Esophagus squamous epithelium (tissue), 5 donors: ENCODE results near the gene MICB. TPM values are rescaled to one million over a fixed set of nuclear protein-coding genes. Genes with fewer than 3 reads are reported as not detected.

Experiments
- DNase-seq: peaks from one replicate; lab custom pipeline; 2025; lab: John Stamatoyannopoulos, UW
- H3K27ac ChIP-seq, 4 donors: fragments of 200-600 bp; sonication (generic); one replicate each; pipeline ENCODE4 v1.5.1; 2016 to 2019; ENCODE audit warnings: mild to moderate bottlenecking in 1 of 4
- H3K27me3 ChIP-seq, 4 donors: fragments of 200-600 bp; sonication (generic); 1 replicate in 3 of 4; 2 replicates in 1 of 4; pipeline versions ENCODE4 v1.5.1 to v1.6.0; 2017 to 2021; ENCODE audit warnings: antibody characterized with exemption in 1 of 4
- H3K36me3 ChIP-seq, 3 donors: fragments of 200-600 bp; sonication (generic); one replicate each; pipeline ENCODE4 v1.5.1; 2016 to 2019
- H3K4me1 ChIP-seq, 3 donors: fragments of 200-600 bp; sonication (generic); one replicate each; pipeline ENCODE4 v1.5.1; 2017 to 2019
- H3K4me3 ChIP-seq, 4 donors: fragments of 200-600 bp; sonication (generic); 1 replicate in 3 of 4; 2 replicates in 1 of 4; pipeline ENCODE4 v1.5.1; 2016 to 2019; ENCODE audit warnings: mild to moderate bottlenecking in 2 of 4, moderate library complexity in 1 of 4
- H3K9me3 ChIP-seq, 3 donors: fragments of 200-600 bp; sonication (generic); one replicate each; pipeline ENCODE4 v1.5.1; 2016 to 2019
- POLR2A ChIP-seq, 4 donors: fragments of 450-650 bp; IDR thresholded peaks; one replicate each; pipeline ENCODE4 v1.6.1; 2017; ENCODE audit warnings: antibody characterized with exemption in 4 of 4, mild to moderate bottlenecking in 4 of 4, moderate library complexity in 3 of 4
- WGBS, 2 donors: methylation state at CpG; one replicate each; pipeline ENCODE4 v1.1.5; 2018; 5-methylcytosine and 5-hydroxymethylcytosine counted together
- intact Hi-C: fragments of 100-400 bp; cut with DNase I; formaldehyde crosslinking; loops from one replicate; pipeline ENCODE4 v1.15.0; 2022
- small RNA-seq, 4 donors: library from RNA; depleted of rRNA; stranded (forward); fragments of <200 nt; gene quantifications; one replicate each; pipeline ENCODE3, GENCODE V24; 2016
- total RNA-seq, 4 donors: library from RNA; depleted of rRNA; stranded (reverse); fragments of >200 nt; gene quantifications; one replicate each; pipeline ENCODE4 v1.1.0, GENCODE V29; 2016
- TF ChIP-seq, protein P1 (sequence below), 6 experiments: fragments of 450-650 bp in 4 of 6; fragments of 200-600 bp in 2 of 6; sonication (generic) in 2 of 6; IDR thresholded peaks; one replicate each; pipeline ENCODE4 v1.5.1; 2016 to 2019; ENCODE audit warnings: antibody characterized with exemption in 6 of 6, mild to moderate bottlenecking in 4 of 6, moderate library complexity in 4 of 6
- donor health status: DM: yes; HTN: yes; CAD: no.

The MICB gene
- total RNA-seq, 4 donors from 2014 or later = 0.23 to 2.6 (median 2.1) TPM

DNA sequence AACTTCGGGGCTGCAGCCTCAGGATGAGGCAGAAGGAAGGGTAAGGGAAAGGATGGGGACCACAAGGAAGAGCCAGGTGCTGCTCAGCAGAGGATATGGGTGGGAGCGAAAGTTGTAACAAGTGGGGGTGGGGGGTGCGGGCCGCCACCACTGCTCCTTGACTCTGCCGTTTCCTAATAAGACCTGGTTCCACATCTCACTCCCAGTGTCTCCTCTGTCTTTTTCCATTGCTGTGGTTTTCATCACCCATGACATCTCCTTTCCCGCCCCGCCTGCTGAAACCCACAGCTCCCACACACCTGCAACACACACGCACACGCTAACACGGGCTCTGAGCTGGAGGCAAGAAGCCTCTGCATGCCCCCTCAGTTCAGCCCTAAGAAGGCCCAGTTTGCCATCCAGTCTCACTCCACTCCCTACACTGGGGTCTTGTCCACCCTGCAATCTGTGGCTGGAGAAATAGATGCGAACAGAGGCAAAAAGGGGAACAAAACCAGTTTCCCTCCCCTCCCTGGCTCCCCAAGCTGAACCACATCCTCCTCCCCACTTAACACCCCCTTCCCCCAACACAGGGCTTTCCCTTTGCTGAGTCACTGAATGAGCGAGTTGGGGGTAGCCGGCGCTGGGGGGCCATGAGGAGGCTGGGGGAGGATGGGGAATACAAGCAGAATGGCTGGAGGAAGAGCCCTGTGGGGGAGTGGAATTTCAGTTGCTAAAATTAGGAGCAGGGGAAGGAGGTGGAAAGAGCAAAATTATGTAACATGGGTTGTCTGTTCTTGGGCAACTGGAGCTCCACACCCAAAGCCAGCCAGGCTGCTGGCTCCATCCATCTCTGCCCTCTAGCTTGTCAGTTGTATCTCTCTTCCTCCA is 60.9 kb downstream of the MICB start:
- TF ChIP-seq POLR2A (IDR thresholded peaks at IDR 0.05) = no peak
- TF ChIP-seq, protein P1, sequence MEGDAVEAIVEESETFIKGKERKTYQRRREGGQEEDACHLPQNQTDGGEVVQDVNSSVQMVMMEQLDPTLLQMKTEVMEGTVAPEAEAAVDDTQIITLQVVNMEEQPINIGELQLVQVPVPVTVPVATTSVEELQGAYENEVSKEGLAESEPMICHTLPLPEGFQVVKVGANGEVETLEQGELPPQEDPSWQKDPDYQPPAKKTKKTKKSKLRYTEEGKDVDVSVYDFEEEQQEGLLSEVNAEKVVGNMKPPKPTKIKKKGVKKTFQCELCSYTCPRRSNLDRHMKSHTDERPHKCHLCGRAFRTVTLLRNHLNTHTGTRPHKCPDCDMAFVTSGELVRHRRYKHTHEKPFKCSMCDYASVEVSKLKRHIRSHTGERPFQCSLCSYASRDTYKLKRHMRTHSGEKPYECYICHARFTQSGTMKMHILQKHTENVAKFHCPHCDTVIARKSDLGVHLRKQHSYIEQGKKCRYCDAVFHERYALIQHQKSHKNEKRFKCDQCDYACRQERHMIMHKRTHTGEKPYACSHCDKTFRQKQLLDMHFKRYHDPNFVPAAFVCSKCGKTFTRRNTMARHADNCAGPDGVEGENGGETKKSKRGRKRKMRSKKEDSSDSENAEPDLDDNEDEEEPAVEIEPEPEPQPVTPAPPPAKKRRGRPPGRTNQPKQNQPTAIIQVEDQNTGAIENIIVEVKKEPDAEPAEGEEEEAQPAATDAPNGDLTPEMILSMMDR (IDR thresholded peaks at IDR 0.05) = no peak
- Histone ChIP-seq H3K27ac (peak overlapping the region; percentile 45 to 63 (median 52)), H3K27me3 (no peaks in the 10 kb centered on the region), H3K4me1 (peaks cover 5 to 50% (median 17%) of the 10 kb centered on the region in 3 donors), H3K36me3 (peaks cover 11 to 69% (median 14%) of the 10 kb centered on the region in 3 donors), H3K4me3 (no peak overlapping the region), H3K9me3 (no peaks in the 10 kb centered on the region)
- intact Hi-C loops = loop anchor here (5.0 kb wide), 1 partner anchor 33 kb away; the partner anchor contains the start of gene NCR3
- WGBS, 2 donors = 77 to 88% methylated on average over 3 to 8 of the region's 14 CpGs
- no peak for DNase-seq

DNA sequence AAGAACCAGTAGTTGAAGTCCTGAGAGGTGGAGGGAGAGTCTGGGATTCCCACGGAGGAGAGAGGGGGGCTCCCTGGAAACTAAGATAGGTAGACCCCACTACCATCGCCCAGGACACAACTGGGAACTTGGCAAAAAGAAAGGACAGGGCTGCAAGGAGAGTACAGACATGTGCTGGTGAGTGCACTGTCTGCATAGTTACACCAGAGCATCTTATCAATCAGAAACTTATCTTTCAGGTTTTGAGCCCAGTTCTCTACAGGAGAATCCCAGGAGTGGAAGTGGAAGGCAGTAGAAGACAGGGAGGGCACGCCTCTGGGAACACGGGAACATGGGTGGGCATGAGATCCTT is 61.6 kb downstream of the MICB start:
- 64 to 68% methylated on average over 4 of the region's 4 CpGs for WGBS, 2 donors
- DNase-seq = no peak
- Histone ChIP-seq H3K36me3 (peaks cover 11 to 62% (median 14%) of the 10 kb centered on the region in 3 donors), H3K27ac (peak overlapping the region in 3 of 4 donors; percentile 45 to 63 (median 58)), H3K4me3 (peak overlapping the region in 1 of 4 donors; percentile 8), H3K9me3 (no peaks in the 10 kb centered on the region), H3K4me1 (peaks cover 5 to 50% (median 17%) of the 10 kb centered on the region in 3 donors), H3K27me3 (no peaks in the 10 kb centered on the region)
- intact Hi-C loops = loop anchor here (5.0 kb wide), 1 partner anchor 33 kb away; the partner anchor contains the start of gene NCR3
- TF ChIP-seq, protein P1 (IDR thresholded peaks at IDR 0.05) = no peak
- no peak for TF ChIP-seq POLR2A (IDR thresholded peaks at IDR 0.05)

GRCh38 chr6:31559958-31560696 is 62.2 kb downstream of the MICB start:
- intact Hi-C loops = loop anchor here (5.0 kb wide), 1 partner anchor 32 kb away; the partner anchor contains the start of gene NCR3
- DNase-seq = no peak
- TF ChIP-seq POLR2A (IDR thresholded peaks at IDR 0.05) = no peak
- TF ChIP-seq, protein P1 (IDR thresholded peaks at IDR 0.05) = no peak
- Histone ChIP-seq H3K36me3 (peaks cover 11 to 56% (median 14%) of the 10 kb centered on the region in 3 donors), H3K27me3 (no peaks in the 10 kb centered on the region), H3K27ac (peak overlapping the region; percentile 9 to 63 (median 52)), H3K4me1 (peaks cover 5 to 50% (median 17%) of the 10 kb centered on the region in 3 donors), H3K4me3 (peak overlapping the region in 1 of 4 donors; percentile 8), H3K9me3 (no peaks in the 10 kb centered on the region)
- WGBS, 2 donors = 37 to 74% methylated on average over 7 of the region's 7 CpGs

- no peaks in the 10 kb centered on the region for H3K27me3 ChIP-seq
- no peak overlapping the region for H3K4me3 ChIP-seq
- DNase-seq = no peak
- no peak for TF ChIP-seq POLR2A (IDR thresholded peaks at IDR 0.05)
- TF ChIP-seq, protein P1 (IDR thresholded peaks at IDR 0.05) = no peak
- peaks cover 5 to 50% (median 17%) of the 10 kb centered on the region in 3 donors for H3K4me1 ChIP-seq
- H3K36me3 ChIP-seq = peaks cover 11 to 55% (median 14%) of the 10 kb centered on the region in 3 donors
- peak overlapping the region in 3 of 4 donors; percentile 8 to 63 (median 58) for H3K27ac ChIP-seq
- intact Hi-C loops = no loop called here
- no peaks in the 10 kb centered on the region for H3K9me3 ChIP-seq
Observed at GRCh38 chr6:31560697-31561058, 62.7 kb downstream of the MICB start.

Small RNA genes lying within 50 kb of the gene (small RNA-seq; reads per million reads assigned to genes)
- gene AL663061.1 = 0 reads per million in 4 donors
- 0 reads per million in 4 donors for gene RF00019
- 239 to 675 (median 297) reads per million in 4 donors for gene SNORD117
- gene SNORD84 = 0 reads per million in 4 donors

Other genes starting within 250 kb of the MICB start
- gene HLA-C, start 226.1 kb upstream of the MICB start, total RNA-seq = 100 to 1,000 TPM; 128 to 659 (median 229) TPM
- gene HLA-B, start 141.0 kb upstream of the MICB start, total RNA-seq = 1,000 to 10,000 TPM in 1 of 4 donors, 100 to 1,000 TPM in 3; 193 to 1,414 (median 554) TPM
- 10 to 100 TPM in 1 of 4 donors, 1 to 10 TPM in 3; 7.5 to 10.1 (median 8.8) TPM for gene MICA, start 94.5 kb upstream of the MICB start, total RNA-seq
- gene MCCD1, start 30.8 kb downstream of the MICB start, total RNA-seq = not detected
- gene DDX39B, start 43.9 kb downstream of the MICB start, total RNA-seq = 100 to 1,000 TPM; 173 to 320 (median 259) TPM
- gene ATP6V1G2, start 48.5 kb downstream of the MICB start, total RNA-seq = 1 to 10 TPM in 1 of 4 donors, under 1 TPM in 1, not detected in 2; 0.21 to 2.1 TPM
- gene NFKBIL1, start 49.5 kb downstream of the MICB start, total RNA-seq = 10 to 100 TPM in 3 of 4 donors, 1 to 10 TPM in 1; 7.8 to 25.2 (median 16.7) TPM
- not detected for gene LTA, start 74.1 kb downstream of the MICB start, total RNA-seq
- under 1 TPM in 3 of 4 donors, not detected in 1; 0.27 to 0.95 (median 0.61) TPM for gene TNF, start 77.4 kb downstream of the MICB start, total RNA-seq
- gene LTB, start 84.3 kb downstream of the MICB start, total RNA-seq = 1 to 10 TPM in 2 of 4 donors, under 1 TPM in 2; 0.53 to 2.3 (median 1.1) TPM
- gene LST1, start 88.1 kb downstream of the MICB start, total RNA-seq = 10 to 100 TPM in 1 of 4 donors, 1 to 10 TPM in 1, under 1 TPM in 1, not detected in 1; 0.49 to 50.4 (median 5.1) TPM
- not detected for gene NCR3, start 94.9 kb downstream of the MICB start, total RNA-seq
- gene AIF1, start 117.1 kb downstream of the MICB start, total RNA-seq = 10 to 100 TPM in 2 of 4 donors, 1 to 10 TPM in 2; 2.4 to 30.7 (median 15.1) TPM
- gene PRRC2A, start 122.6 kb downstream of the MICB start, total RNA-seq = 10 to 100 TPM; 42.8 to 84.9 (median 67.7) TPM
- gene BAG6, start 154.5 kb downstream of the MICB start, total RNA-seq = 100 to 1,000 TPM; 129 to 217 (median 163) TPM
- gene APOM, start 157.7 kb downstream of the MICB start, total RNA-seq = 1 to 10 TPM in 2 of 4 donors, under 1 TPM in 2; 0.67 to 2.1 (median 1.1) TPM
- 10 to 100 TPM; 28.8 to 34.4 (median 31.7) TPM for gene C6orf47, start 162.6 kb downstream of the MICB start, total RNA-seq
- 10 to 100 TPM in 2 of 4 donors, 1 to 10 TPM in 2; 6.9 to 16.0 (median 10.9) TPM for gene GPANK1, start 166.9 kb downstream of the MICB start, total RNA-seq
- 100 to 1,000 TPM; 155 to 204 (median 186) TPM for gene CSNK2B, start 167.9 kb downstream of the MICB start, total RNA-seq
- 1 to 10 TPM in 3 of 4 donors, under 1 TPM in 1; 0.70 to 9.5 (median 4.5) TPM for gene LY6G5B, start 171.8 kb downstream of the MICB start, total RNA-seq
- gene LY6G5C, start 182.9 kb downstream of the MICB start, total RNA-seq = under 1 TPM in 2 of 4 donors, not detected in 2; 0.57 to 0.83 TPM
- gene ABHD16A, start 205.2 kb downstream of the MICB start, total RNA-seq = 10 to 100 TPM; 38.5 to 43.3 (median 40.1) TPM
- not detected for gene LY6G6F, start 208.7 kb downstream of the MICB start, total RNA-seq
- not detected for gene LY6G6D, start 217.2 kb downstream of the MICB start, total RNA-seq
- 10 to 100 TPM in 1 of 4 donors, 1 to 10 TPM in 2, under 1 TPM in 1; 0.53 to 14.6 (median 2.4) TPM for gene LY6G6C, start 223.6 kb downstream of the MICB start, total RNA-seq
- 1 to 10 TPM in 1 of 4 donors, under 1 TPM in 3; 0.12 to 1.4 (median 0.73) TPM for gene MPIG6B, start 225.2 kb downstream of the MICB start, total RNA-seq
- gene DDAH2, start 231.2 kb downstream of the MICB start, total RNA-seq = 10 to 100 TPM; 16.4 to 59.3 (median 28.2) TPM
- 100 to 1,000 TPM; 289 to 440 (median 365) TPM for gene CLIC1, start 238.4 kb downstream of the MICB start, total RNA-seq
- 1 to 10 TPM; 2.3 to 7.9 (median 6.8) TPM for gene MSH5, start 241.9 kb downstream of the MICB start, total RNA-seq